GM23338 (cell line): ENCODE data around the gene TBC1D9. TPM values are rescaled to one million over a fixed set of nuclear protein-coding genes. Genes with fewer than 3 reads are reported as not detected.

Experiments used
- ATAC-seq: fragments of 200-7000 bp; cut with Tn5 transposase; 3 replicates; pipeline ENCODE4 v1.9.1; 2020
- DNase-seq: peaks from one replicate; pipeline ENCODE4 v3.0.0-alpha.2; 2015; ENCODE audit warnings: low spot score
- H2AFZ ChIP-seq: fragments of 200-600 bp; sonication (generic); 2 replicates; pipeline ENCODE4 v1.8.0; 2016; ENCODE audit warnings: antibody characterized with exemption, mild to moderate bottlenecking, moderate library complexity
- H3F3A ChIP-seq: fragments of 200-600 bp; sonication (generic); replicated peaks from 2 replicates; pipeline ENCODE4 v1.8.0; 2017; ENCODE audit warnings: antibody characterized with exemption, mixed run types, low read depth
- H3K27ac ChIP-seq: fragments of 200-600 bp; sonication (generic); 2 replicates; pipeline ENCODE4 v1.6.1; 2016; ENCODE audit warnings: low read depth
- H3K27me3 ChIP-seq: fragments of 200-600 bp; sonication (generic); 2 replicates; pipeline ENCODE4 v1.8.0; 2016; ENCODE audit warnings: mild to moderate bottlenecking, mixed run types, moderate library complexity; ENCODE audit not compliant: insufficient read depth
- H3K36me3 ChIP-seq: fragments of 200-600 bp; sonication (generic); 2 replicates; pipeline ENCODE4 v1.8.0; 2016; ENCODE audit warnings: mild to moderate bottlenecking; ENCODE audit not compliant: insufficient read depth
- H3K4me1 ChIP-seq: fragments of 200-600 bp; sonication (generic); 2 replicates; pipeline ENCODE4 v1.8.0; 2016; ENCODE audit warnings: mild to moderate bottlenecking, moderate library complexity; ENCODE audit not compliant: insufficient read depth
- H3K4me2 ChIP-seq: fragments of 200-600 bp; sonication (generic); 2 replicates; pipeline ENCODE4 v1.7.1; 2017; ENCODE audit warnings: mixed run types
- H3K4me3 ChIP-seq: fragments of 200-600 bp; sonication (generic); 2 replicates; pipeline ENCODE4 v1.6.1; 2016; ENCODE audit warnings: mixed run types
- H3K79me2 ChIP-seq: fragments of 200-600 bp; sonication (generic); replicated peaks from 2 replicates; pipeline ENCODE4 v1.8.0; 2017; ENCODE audit warnings: mild to moderate bottlenecking; ENCODE audit not compliant: insufficient read depth
- H3K9me2 ChIP-seq: fragments of 200-600 bp; sonication (generic); 2 replicates; pipeline ENCODE4 v1.8.0; 2017; ENCODE audit not compliant: insufficient read depth
- H4K20me1 ChIP-seq: fragments of 200-600 bp; sonication (generic); replicated peaks from 2 replicates; pipeline ENCODE4 v1.8.0; 2017; ENCODE audit warnings: mild to moderate bottlenecking; ENCODE audit not compliant: insufficient read depth
- H3K27ac Mint-ChIP-seq: 2 replicates; pipeline ENCODE4 v1.8.0; 2020; ENCODE audit warnings: inconsistent platforms, mild to moderate bottlenecking, moderate library complexity, mixed read lengths
- H3K27me3 Mint-ChIP-seq: 3 replicates; pipeline ENCODE4 v1.8.0; 2022; ENCODE audit warnings: low read depth, mild to moderate bottlenecking, moderate library complexity, mixed read lengths, inconsistent platforms; ENCODE audit not compliant: insufficient read depth, poor library complexity
- H3K36me3 Mint-ChIP-seq: 3 replicates; pipeline ENCODE4 v1.8.0; 2021; ENCODE audit warnings: low read depth, mild to moderate bottlenecking, inconsistent platforms, moderate library complexity, mixed read lengths
- H3K4me1 Mint-ChIP-seq: 3 replicates; pipeline ENCODE4 v1.8.0; 2020; ENCODE audit warnings: mild to moderate bottlenecking, inconsistent platforms, mixed read lengths
- H3K4me3 Mint-ChIP-seq: 3 replicates; pipeline ENCODE4 v1.8.0; 2021; ENCODE audit warnings: moderate library complexity, mild to moderate bottlenecking, inconsistent platforms, mixed read lengths
- H3K9me3 Mint-ChIP-seq: 3 replicates; pipeline ENCODE4 v1.8.0; 2020; ENCODE audit warnings: moderate library complexity, mild to moderate bottlenecking, inconsistent platforms, mixed read lengths
- CREB1 ChIP-seq: fragments of 250-450 bp; sonication (Bioruptor Pico); IDR thresholded peaks from 2 replicates; pipeline ENCODE4 v1.5.0; 2020; ENCODE audit warnings: low read depth, mild to moderate bottlenecking, moderate library complexity
- CTCF ChIP-seq, 2 experiments: fragments of 200-600 bp in 1 of 2; sonication (generic) in 1 of 2; conservative IDR thresholded peaks; 2 replicates each; pipeline versions ENCODE4 v1.5.1 to v1.6.1; 2016 to 2017; ENCODE audit warnings: antibody characterized with exemption in 2 of 2, low read depth in 2 of 2, mild to moderate bottlenecking in 2 of 2, moderate library complexity in 1 of 2
- EZH2 ChIP-seq: fragments of 200-600 bp; sonication (generic); IDR thresholded peaks from one replicate; pipeline ENCODE4 v1.8.0; 2017; ENCODE audit warnings: antibody characterized with exemption, mild to moderate bottlenecking, low read depth; ENCODE audit not compliant: unreplicated experiment
- EZH2phosphoT487 ChIP-seq: fragments of 200-600 bp; sonication (generic); IDR thresholded peaks from one replicate; pipeline ENCODE4 v1.8.1; 2018; ENCODE audit warnings: antibody characterized with exemption; ENCODE audit not compliant: unreplicated experiment
- JUNB ChIP-seq: IDR thresholded peaks from one replicate; pipeline ENCODE4 v1.6.1; 2016; ENCODE audit warnings: antibody characterized with exemption; ENCODE audit not compliant: unreplicated experiment
- NANOG ChIP-seq: IDR thresholded peaks from 2 replicates; pipeline ENCODE4 v1.6.1; 2016; ENCODE audit warnings: antibody characterized with exemption, borderline replicate concordance
- POLR2AphosphoS5 ChIP-seq: IDR thresholded peaks from 2 replicates; pipeline ENCODE4 v1.6.1; 2016; ENCODE audit warnings: antibody characterized with exemption, low read depth
- REST ChIP-seq: IDR thresholded peaks from one replicate; pipeline ENCODE4 v1.6.1; 2018; ENCODE audit warnings: antibody characterized with exemption; ENCODE audit not compliant: unreplicated experiment
- STAT1 ChIP-seq: IDR thresholded peaks from one replicate; pipeline ENCODE4 v1.6.1; 2016; ENCODE audit warnings: antibody characterized with exemption; ENCODE audit not compliant: unreplicated experiment
- polyA plus RNA-seq: library from polyadenylated mRNA; unstranded; fragments of >200 nt; fragmentation: Nextera tagmentation; extraction: Ambion mirVana; gene quantifications from 2 replicates; pipeline ENCODE4 v1.2.1, GENCODE V29; 2016
- total RNA-seq: library from RNA; depleted of rRNA; stranded (reverse); fragments of >200 nt; shearing (Covaris generic); gene quantifications from 2 replicates; pipeline ENCODE4 v1.2.3, GENCODE V29; 2014

TBC1D9 gene
- total and polyA plus RNA-seq, 2 experiments from 2014 or later: 0.03 to 0.56 TPM

- no peaks in the 10 kb centered on the region for H3K27me3 Mint-ChIP-seq
- H3K27me3 ChIP-seq: no peaks in the 10 kb centered on the region
- H3K9me3 Mint-ChIP-seq: no peaks in the 10 kb centered on the region
- no peaks in the 10 kb centered on the region for H3K36me3 ChIP-seq
- TF ChIP-seq REST: no peak
- no peak for TF ChIP-seq EZH2phosphoT487
- TF ChIP-seq CTCF (conservative IDR thresholded peaks at IDR 0.05; ENCODE audit: low read depth in 2 of 2): no peak
- TF ChIP-seq STAT1: no peak
- TF ChIP-seq CREB1 (CRISPR knock-in tag): no peak
- no peak for TF ChIP-seq NANOG
- no peak for TF ChIP-seq POLR2AphosphoS5
- H3K9me2 ChIP-seq: no peaks in the 10 kb centered on the region
- no peak for ATAC-seq
- H3K4me1 ChIP-seq: peaks cover 5% of the 10 kb centered on the region; the same call in 1 of the 2 replicates
- H3K79me2 ChIP-seq: no peaks in the 10 kb centered on the region
- no peaks in the 10 kb centered on the region for H4K20me1 ChIP-seq
- H3K4me1 Mint-ChIP-seq: peaks cover 12% of the 10 kb centered on the region
- H2AFZ ChIP-seq: no peak overlapping the region
- no peak overlapping the region for H3K4me3 Mint-ChIP-seq
- no peak for DNase-seq
- H3K27ac ChIP-seq: no peak overlapping the region
- H3K27ac Mint-ChIP-seq: no peak overlapping the region
- no peak overlapping the region for H3K4me3 ChIP-seq
- H3K36me3 Mint-ChIP-seq: no peaks in the 10 kb centered on the region
- H3F3A ChIP-seq: no peaks in the 10 kb centered on the region
- H3K4me2 ChIP-seq: no peak overlapping the region
These were observed 38.9 kb downstream of the TBC1D9 start for GRCh38 chr4:140717313-140717712.

- Mint-ChIP-seq H3K27me3 (no peaks in the 10 kb centered on the region), H3K36me3 (0 out of 3 replicates have a peak, but pooled peaks cover 1% of the 10 kb centered on the region), H3K9me3 (no peaks in the 10 kb centered on the region; the same call in 2 of the 3 replicates), H3K27ac (no peak overlapping the region), H3K4me1 (peaks cover 12% of the 10 kb centered on the region), H3K4me3 (no peak overlapping the region)
- H3K27ac ChIP-seq: no peak overlapping the region
- no peak overlapping the region for H3K4me2 ChIP-seq
- no peaks in the 10 kb centered on the region for H3F3A ChIP-seq
- H4K20me1 ChIP-seq: no peaks in the 10 kb centered on the region
- no peaks in the 10 kb centered on the region for H3K36me3 ChIP-seq
- no peak overlapping the region for H2AFZ ChIP-seq
- ATAC-seq (no peak), DNase-seq (peak; percentile 21)
- no peaks in the 10 kb centered on the region for H3K79me2 ChIP-seq
- H3K9me2 ChIP-seq: no peaks in the 10 kb centered on the region
- H3K4me3 ChIP-seq: no peak overlapping the region
- peaks cover 5% of the 10 kb centered on the region; the same call in 1 of the 2 replicates for H3K4me1 ChIP-seq
- H3K27me3 ChIP-seq: no peaks in the 10 kb centered on the region
- TF ChIP-seq EZH2phosphoT487: no peak
- TF ChIP-seq POLR2AphosphoS5: no peak
- TF ChIP-seq JUNB: no peak
- no peak for TF ChIP-seq REST
- TF ChIP-seq EZH2: no peak
- no peak for TF ChIP-seq CREB1 (CRISPR knock-in tag)
- TF ChIP-seq CTCF (conservative IDR thresholded peaks at IDR 0.05; ENCODE audit: low read depth in 2 of 2): no peak
- no peak for TF ChIP-seq STAT1
These were observed 41.1 kb downstream of the TBC1D9 start for GRCh38 chr4:140715119-140715518.
